Mesenchymal stem cell (in vitro differentiated cells and primary cell): ENCODE data around the gene RTL10.

ENCODE experiments used
- DNase-seq: peaks from one replicate; pipeline ENCODE4 v3.0.0-alpha.2; 2013
- H2AFZ ChIP-seq: one replicate; pipeline ENCODE4 v1.6.1; 2013; ENCODE audit warnings: low read depth, mild to moderate bottlenecking, control low read depth, inconsistent platforms, low read length, moderate library complexity
- H2AK5ac ChIP-seq: 2 replicates; pipeline ENCODE4 v1.6.1; 2013; ENCODE audit warnings: low read length, moderate library complexity, mild to moderate bottlenecking, inconsistent platforms; ENCODE audit not compliant: severe bottlenecking
- H2BK120ac ChIP-seq: one replicate; pipeline ENCODE4 v1.6.1; 2013; ENCODE audit warnings: low read depth, mild to moderate bottlenecking, inconsistent platforms, low read length, moderate library complexity
- H2BK12ac ChIP-seq, 2 experiments: one replicate each; pipeline ENCODE4 v1.6.1; 2013; ENCODE audit warnings: inconsistent platforms in 2 of 2, low read length in 2 of 2, mild to moderate bottlenecking in 2 of 2, moderate library complexity in 2 of 2, control low read depth in 1 of 2
- H2BK15ac ChIP-seq: one replicate; pipeline ENCODE4 v1.6.1; 2013; ENCODE audit warnings: mild to moderate bottlenecking, low read depth, inconsistent platforms; ENCODE audit not compliant: poor library complexity, severe bottlenecking
- H2BK5ac ChIP-seq: 2 replicates; pipeline ENCODE4 v1.6.1; 2013; ENCODE audit warnings: low read depth, mild to moderate bottlenecking, low read length, control low read depth, inconsistent platforms; ENCODE audit not compliant: poor library complexity, severe bottlenecking
- H3K14ac ChIP-seq, 2 experiments: one replicate each; pipeline ENCODE4 v1.6.1; 2013; ENCODE audit warnings: inconsistent platforms in 2 of 2, low read length in 2 of 2, control low read depth in 1 of 2, mild to moderate bottlenecking in 1 of 2, moderate library complexity in 1 of 2
- H3K18ac ChIP-seq, 2 experiments: one replicate each; pipeline ENCODE4 v1.6.1; 2013; ENCODE audit warnings: inconsistent platforms in 2 of 2, low read length in 2 of 2, control low read depth in 1 of 2, low read depth in 1 of 2, mild to moderate bottlenecking in 1 of 2
- H3K23ac ChIP-seq, 2 experiments: one replicate each; pipeline ENCODE4 v1.6.1; 2013; ENCODE audit warnings: inconsistent platforms in 2 of 2, low read length in 2 of 2, mild to moderate bottlenecking in 2 of 2, moderate library complexity in 2 of 2, control low read depth in 1 of 2
- H3K27ac ChIP-seq: 2 replicates; pipeline ENCODE4 v1.5.1; 2013; ENCODE audit warnings: mild to moderate bottlenecking, moderate library complexity, low read length, control low read depth, inconsistent platforms; ENCODE audit not compliant: poor library complexity, severe bottlenecking
- H3K27me3 ChIP-seq, 2 experiments: 2 replicates each; pipeline versions ENCODE4 v1.6.1 to v1.7.0; 2013; ENCODE audit warnings: low read length in 2 of 2, mild to moderate bottlenecking in 2 of 2, moderate library complexity in 2 of 2, control low read depth in 1 of 2, inconsistent platforms in 1 of 2; ENCODE audit not compliant: control insufficient read depth in 1 of 2, insufficient read depth in 1 of 2
- H3K36me3 ChIP-seq, 2 experiments: 2 replicates each; pipeline versions ENCODE4 v1.6.1 to v1.7.0; 2013; ENCODE audit warnings: low read length in 2 of 2, control low read depth in 1 of 2, inconsistent platforms in 1 of 2, low read depth in 1 of 2, mild to moderate bottlenecking in 1 of 2; ENCODE audit not compliant: insufficient read depth in 2 of 2, control insufficient read depth in 1 of 2
- H3K4ac ChIP-seq, 2 experiments: one replicate each; pipeline ENCODE4 v1.6.1; 2013; ENCODE audit warnings: inconsistent platforms in 2 of 2, low read length in 2 of 2, mild to moderate bottlenecking in 2 of 2, moderate library complexity in 2 of 2, control low read depth in 1 of 2, low read depth in 1 of 2
- H3K4me1 ChIP-seq: 2 replicates; pipeline ENCODE4 v1.6.1; 2013; ENCODE audit warnings: low read depth, low read length, control low read depth; ENCODE audit not compliant: control insufficient read depth, insufficient read depth
- H3K4me2 ChIP-seq: 2 replicates; pipeline ENCODE4 v1.6.1; 2013; ENCODE audit warnings: low read length, mild to moderate bottlenecking, inconsistent platforms; ENCODE audit not compliant: poor library complexity, severe bottlenecking
- H3K4me3 ChIP-seq, 2 experiments: 2 replicates each; pipeline versions ENCODE4 v1.5.1 to v1.7.0; 2013; ENCODE audit warnings: low read length in 2 of 2, mild to moderate bottlenecking in 2 of 2, control low read depth in 1 of 2, low read depth in 1 of 2; ENCODE audit not compliant: insufficient read depth in 1 of 2
- H3K79me1 ChIP-seq: replicated peaks from 2 replicates; pipeline ENCODE4 v1.6.1; 2013; ENCODE audit warnings: mild to moderate bottlenecking, control low read depth, low read length, inconsistent platforms; ENCODE audit not compliant: poor library complexity, severe bottlenecking
- H3K9ac ChIP-seq: 2 replicates; pipeline ENCODE4 v1.7.0; 2013; ENCODE audit warnings: mild to moderate bottlenecking, low read length, moderate library complexity
- H3K9me3 ChIP-seq: 2 replicates; pipeline ENCODE4 v1.7.0; 2013; ENCODE audit warnings: mild to moderate bottlenecking, low read length; ENCODE audit not compliant: control insufficient read depth
- H4K8ac ChIP-seq: one replicate; pipeline ENCODE4 v1.6.1; 2013; ENCODE audit warnings: inconsistent platforms, mild to moderate bottlenecking, low read length, moderate library complexity
- H4K91ac ChIP-seq: one replicate; pipeline ENCODE4 v1.6.1; 2013; ENCODE audit warnings: mild to moderate bottlenecking, low read length, inconsistent platforms
- WGBS: methylation state at CpG from one replicate; pipeline ENCODE4 v1.1.7; 2013; ENCODE audit warnings: mixed read lengths; 5-methylcytosine and 5-hydroxymethylcytosine counted together

RTL10 gene

DNA sequence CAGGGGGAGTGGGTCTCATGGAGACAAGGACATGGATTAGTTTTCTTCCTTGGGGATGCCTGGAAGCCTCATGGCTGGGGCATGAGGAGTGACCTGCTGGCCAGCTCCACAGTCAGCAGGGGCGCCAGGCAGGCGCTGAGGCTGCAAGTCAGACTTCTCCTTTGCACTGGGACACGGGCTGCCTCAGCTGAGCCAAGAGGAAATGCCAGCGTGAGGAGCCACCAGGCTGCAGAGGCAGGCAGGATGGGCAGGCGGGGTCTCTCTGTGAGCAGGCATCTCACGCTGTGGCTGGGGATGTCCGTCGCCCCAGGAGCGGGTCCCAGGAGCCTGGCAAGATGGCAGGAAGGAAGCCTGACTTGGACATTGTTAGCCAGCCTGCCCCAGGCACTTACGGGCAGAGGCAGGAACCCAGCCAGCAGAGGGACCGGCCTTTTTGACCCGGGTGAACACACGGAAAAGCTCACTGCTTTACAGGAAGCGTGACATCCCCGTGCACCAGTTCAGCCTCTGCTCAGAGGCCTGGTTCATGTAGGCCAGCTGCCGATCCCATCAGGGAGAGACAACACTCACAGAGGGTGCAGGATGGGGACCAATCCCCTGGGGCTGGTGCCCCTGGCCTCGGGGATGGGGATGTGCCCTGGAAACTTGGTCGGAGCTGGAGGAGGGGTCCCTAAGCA, 10.2 kb downstream of the RTL10 start:
- peak; percentile 13 for DNase-seq
- no peak overlapping the region for H3K27ac ChIP-seq
- H2BK15ac ChIP-seq = no peak overlapping the region
- H3K36me3 ChIP-seq = peaks cover 0 to 43% of the 10 kb centered on the region in 2 experiments
- H3K4ac ChIP-seq = no peak overlapping the region
- peaks cover 62% of the 10 kb centered on the region for H3K79me1 ChIP-seq
- H3K18ac ChIP-seq = no peak overlapping the region
- no peak overlapping the region for H3K4me3 ChIP-seq
- H2BK120ac ChIP-seq = no peak overlapping the region
- no peak overlapping the region for H3K4me2 ChIP-seq
- no peaks in the 10 kb centered on the region for H3K9me3 ChIP-seq
- peaks cover 45% of the 10 kb centered on the region for H3K4me1 ChIP-seq
- no peak overlapping the region for H2BK5ac ChIP-seq
- no peak overlapping the region for H2AFZ ChIP-seq
- no peak overlapping the region for H4K91ac ChIP-seq
- H3K14ac ChIP-seq = no peak overlapping the region
- no peak overlapping the region for H2BK12ac ChIP-seq
- H3K23ac ChIP-seq = no peak overlapping the region
- 87% methylated on average over 18 of the region's 18 CpGs for WGBS
- H3K9ac ChIP-seq = no peak overlapping the region
- no peak overlapping the region for H2AK5ac ChIP-seq
- H4K8ac ChIP-seq = no peak overlapping the region
- H3K27me3 ChIP-seq = no peaks in the 10 kb centered on the region

DNA sequence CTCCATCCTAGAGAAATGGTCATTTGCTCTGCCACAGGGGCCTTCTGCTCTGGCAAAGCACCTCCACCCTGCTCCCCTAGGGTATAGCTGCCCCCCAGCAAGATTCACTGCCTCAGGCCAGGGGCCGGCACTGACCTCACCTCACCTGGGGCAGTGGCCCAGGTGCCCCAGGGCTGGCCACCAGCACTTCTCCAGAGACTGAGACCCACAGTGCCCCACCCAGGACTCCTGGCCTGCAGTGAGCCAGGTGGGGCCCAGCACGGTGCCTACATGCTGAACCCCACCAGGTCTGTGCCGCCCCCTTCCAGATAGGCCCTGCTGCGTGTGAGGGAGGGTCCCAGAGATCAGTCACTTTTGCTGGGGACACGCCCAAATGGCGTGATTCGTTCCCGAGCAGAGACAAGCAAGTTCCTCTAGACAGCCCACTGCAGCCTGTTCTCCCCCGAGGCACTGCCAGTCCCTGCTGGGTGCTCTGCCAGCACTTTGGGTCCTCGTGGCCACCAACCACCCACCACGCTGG, 10.8 kb downstream of the RTL10 start:
- Histone ChIP-seq H3K18ac (no peak overlapping the region), H2BK120ac (no peak overlapping the region), H3K9me3 (no peaks in the 10 kb centered on the region), H2AK5ac (no peak overlapping the region), H3K27me3 (no peaks in the 10 kb centered on the region), H3K79me1 (peaks cover 62% of the 10 kb centered on the region), H4K91ac (peak overlapping the region; percentile 25), H3K4me2 (no peak overlapping the region), H3K23ac (no peak overlapping the region), H4K8ac (no peak overlapping the region), H3K4ac (no peak overlapping the region), H2BK12ac (no peak overlapping the region), H3K36me3 (peaks cover 0 to 43% of the 10 kb centered on the region in 2 experiments), H2BK5ac (no peak overlapping the region), H2AFZ (no peak overlapping the region), H3K14ac (peak overlapping the region in 1 of 2 experiments; percentile 19), H3K4me1 (peaks cover 44% of the 10 kb centered on the region), H3K27ac (no peak overlapping the region), H3K4me3 (no peak overlapping the region), H3K9ac (no peak overlapping the region), H2BK15ac (no peak overlapping the region)
- no peak for DNase-seq
- WGBS = 89% methylated on average over 11 of the region's 11 CpGs

DNA sequence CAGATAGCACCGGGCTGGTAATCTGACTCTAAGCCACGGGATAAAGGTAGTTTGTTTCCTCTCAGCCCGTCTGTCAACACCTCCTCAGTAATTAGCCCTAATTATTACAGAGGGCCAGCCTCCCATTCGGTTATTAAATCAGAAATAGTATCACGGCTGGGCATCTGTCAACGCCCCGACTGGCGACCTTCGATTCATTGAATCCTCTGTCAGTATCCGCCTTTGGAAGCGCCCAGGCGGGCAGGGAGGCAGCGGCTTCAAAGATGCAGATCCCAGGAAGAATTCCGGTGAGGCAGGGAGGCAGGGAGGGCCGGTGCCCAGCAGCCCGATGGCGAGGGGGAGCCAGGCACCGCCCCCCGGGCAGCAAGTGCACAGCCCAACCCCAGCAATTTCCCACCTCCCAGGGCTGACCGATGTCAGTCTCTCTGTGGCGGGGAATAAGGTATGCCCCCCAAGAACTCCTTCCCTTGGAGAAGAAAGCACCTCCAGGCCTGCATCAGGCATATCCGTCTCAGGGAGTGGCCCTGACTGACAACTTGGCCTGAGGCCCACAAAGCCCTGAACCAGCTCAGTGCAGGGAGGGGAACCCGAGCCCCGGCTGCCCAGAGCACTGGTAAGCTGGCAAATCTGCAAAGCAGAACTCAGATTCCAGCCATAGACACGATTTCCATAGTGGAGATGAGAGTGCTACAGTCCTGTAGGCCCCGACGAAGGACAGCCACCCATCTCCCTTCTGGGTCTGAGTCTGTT, 11.4 kb downstream of the RTL10 start:
- Histone ChIP-seq H3K14ac (peak overlapping the region in 1 of 2 experiments; percentile 19), H4K91ac (no peak overlapping the region), H3K9ac (no peak overlapping the region), H3K4ac (peak overlapping the region in 1 of 2 experiments; percentile 31), H3K23ac (no peak overlapping the region), H2AK5ac (peak overlapping the region; percentile 24), H3K79me1 (peaks cover 56% of the 10 kb centered on the region), H3K4me1 (peaks cover 38% of the 10 kb centered on the region), H3K9me3 (no peaks in the 10 kb centered on the region), H3K18ac (no peak overlapping the region), H3K27ac (no peak overlapping the region), H4K8ac (no peak overlapping the region), H2BK120ac (no peak overlapping the region), H2BK15ac (no peak overlapping the region), H3K36me3 (peaks cover 0 to 39% of the 10 kb centered on the region in 2 experiments), H3K4me2 (no peak overlapping the region), H3K4me3 (no peak overlapping the region), H2AFZ (no peak overlapping the region), H2BK5ac (no peak overlapping the region), H2BK12ac (no peak overlapping the region), H3K27me3 (no peaks in the 10 kb centered on the region)
- WGBS = 92% methylated on average over 27 of the region's 27 CpGs
- DNase-seq = no peak

DNA sequence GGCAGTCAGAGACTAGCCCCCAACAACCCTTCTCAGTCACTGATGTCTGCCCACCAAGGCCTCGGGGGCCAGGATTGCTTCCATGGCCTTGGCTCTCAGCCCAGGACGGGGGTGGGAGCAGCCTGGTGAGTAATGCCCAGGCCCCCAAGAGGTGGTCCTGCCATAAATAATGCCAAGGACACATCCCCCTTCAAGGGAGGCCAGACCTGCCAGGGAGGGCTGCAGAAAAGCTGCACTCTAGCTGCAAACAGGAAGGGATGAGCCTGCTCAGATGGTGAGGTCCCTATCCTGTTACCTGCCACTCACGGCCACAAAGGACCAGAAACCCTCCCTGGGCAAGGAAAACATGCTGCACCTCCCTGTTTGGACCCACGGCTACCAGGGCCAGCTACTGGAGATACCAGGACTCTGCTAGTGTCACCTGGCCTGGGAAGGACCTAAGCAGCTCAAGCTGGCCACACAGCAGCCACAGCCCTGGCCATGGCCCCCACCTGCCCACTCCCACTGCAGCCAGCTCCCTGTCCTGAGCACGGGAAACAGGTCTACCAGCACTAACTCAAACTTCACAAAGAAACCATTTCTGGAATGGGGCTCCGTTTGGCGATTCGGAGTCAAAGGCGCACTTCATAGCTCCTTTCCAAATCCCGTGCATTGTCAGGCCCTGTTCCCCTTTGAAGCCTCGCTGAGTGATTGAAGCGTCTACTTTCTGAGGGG, 12.1 kb downstream of the RTL10 start:
- no peak overlapping the region for H2BK12ac ChIP-seq
- H3K18ac ChIP-seq = no peak overlapping the region
- no peak overlapping the region for H3K4me3 ChIP-seq
- H2BK15ac ChIP-seq = no peak overlapping the region
- H3K4ac ChIP-seq = peak overlapping the region in 1 of 2 experiments; percentile 36
- no peak for DNase-seq
- no peak overlapping the region for H3K23ac ChIP-seq
- no peak overlapping the region for H2BK5ac ChIP-seq
- H3K14ac ChIP-seq = no peak overlapping the region
- peak overlapping the region; percentile 25 for H4K91ac ChIP-seq
- no peak overlapping the region for H3K9ac ChIP-seq
- no peak overlapping the region for H2AK5ac ChIP-seq
- H3K27ac ChIP-seq = no peak overlapping the region
- H4K8ac ChIP-seq = no peak overlapping the region
- H3K79me1 ChIP-seq = peaks cover 53% of the 10 kb centered on the region
- no peak overlapping the region for H3K4me2 ChIP-seq
- H3K27me3 ChIP-seq = no peaks in the 10 kb centered on the region
- 92% methylated on average over 12 of the region's 12 CpGs for whole genome bisulfite sequencing
- no peak overlapping the region for H2BK120ac ChIP-seq
- peaks cover 0 to 37% of the 10 kb centered on the region in 2 experiments for H3K36me3 ChIP-seq
- H2AFZ ChIP-seq = no peak overlapping the region
- H3K4me1 ChIP-seq = peaks cover 36% of the 10 kb centered on the region
- H3K9me3 ChIP-seq = no peaks in the 10 kb centered on the region
